Thyroid gland (tissue), 4 donors: ENCODE data around the gene FSIP1. TPM values are rescaled to one million over a fixed set of nuclear protein-coding genes. Genes with fewer than 3 reads are reported as not detected.

Experiments used
- DNase-seq, 2 donors: peaks; one replicate each; pipeline ENCODE4 v3.0.0-alpha.2; 2019
- H3K27ac ChIP-seq, 3 donors: fragments of 200-600 bp; sonication (generic); 1 replicate in 2 of 3; 2 replicates in 1 of 3; pipeline ENCODE4 v1.5.1; 2016 to 2019; ENCODE audit warnings: mild to moderate bottlenecking in 1 of 3, moderate library complexity in 1 of 3
- H3K27me3 ChIP-seq: fragments of 200-600 bp; sonication (generic); one replicate; pipeline ENCODE4 v1.5.1; 2019
- H3K36me3 ChIP-seq, 2 donors: fragments of 200-600 bp; sonication (generic); one replicate each; pipeline ENCODE4 v1.5.1; 2016 to 2019
- H3K4me1 ChIP-seq, 2 donors: fragments of 200-600 bp; sonication (generic); one replicate each; pipeline ENCODE4 v1.5.1; 2017 to 2019
- H3K4me3 ChIP-seq, 3 donors: fragments of 200-600 bp; sonication (generic); replicated peaks in 1 of 3; 1 replicate in 2 of 3; 2 replicates in 1 of 3; pipeline ENCODE4 v1.5.1; 2016; ENCODE audit warnings: mild to moderate bottlenecking in 1 of 3
- H3K9me3 ChIP-seq: fragments of 200-600 bp; sonication (generic); one replicate; pipeline ENCODE4 v1.5.1; 2017
- POLR2A ChIP-seq, 2 donors: fragments of 450-650 bp; IDR thresholded peaks; one replicate each; pipeline ENCODE4 v1.6.1; 2017; ENCODE audit warnings: antibody characterized with exemption in 2 of 2, mild to moderate bottlenecking in 2 of 2, moderate library complexity in 1 of 2
- WGBS, 2 donors: methylation state at CpG; one replicate each; pipeline ENCODE4 v1.1.5; 2017; 5-methylcytosine and 5-hydroxymethylcytosine counted together
- intact Hi-C: fragments of 100-400 bp; cut with DNase I; formaldehyde crosslinking; loops from one replicate; pipeline ENCODE4 v1.15.1; 2023
- total RNA-seq, 4 donors: library from RNA; depleted of rRNA; stranded (reverse); fragments of >200 nt; gene quantifications; one replicate each; pipeline ENCODE4 v1.2.3, GENCODE V29; 2016
- TF ChIP-seq, protein P1 (sequence below), 6 experiments: fragments of 200-600 bp in 3 of 6; fragments of 450-650 bp in 3 of 6; sonication (generic) in 3 of 6; IDR thresholded peaks; one replicate each; pipeline ENCODE4 v1.5.1; 2016 to 2019; ENCODE audit warnings: antibody characterized with exemption in 6 of 6, mild to moderate bottlenecking in 2 of 6, inconsistent platforms in 1 of 6, moderate library complexity in 1 of 6

The FSIP1 gene
- total RNA-seq, 4 donors from 2014 or later, result 0.94 to 2.5 (median 1.5) TPM

GRCh38 chr15:39657181-39657580 lies 125.5 kb downstream of the FSIP1 start:
- no peaks in the 10 kb centered on the region for H3K4me1 ChIP-seq
- H3K27me3 ChIP-seq, result no peaks in the 10 kb centered on the region
- no peaks in the 10 kb centered on the region for H3K36me3 ChIP-seq
- 81 to 87% methylated on average over 1 of the region's 1 CpG for WGBS, 2 donors
- TF ChIP-seq POLR2A (IDR thresholded peaks at IDR 0.05), result no peak
- TF ChIP-seq, protein P1, sequence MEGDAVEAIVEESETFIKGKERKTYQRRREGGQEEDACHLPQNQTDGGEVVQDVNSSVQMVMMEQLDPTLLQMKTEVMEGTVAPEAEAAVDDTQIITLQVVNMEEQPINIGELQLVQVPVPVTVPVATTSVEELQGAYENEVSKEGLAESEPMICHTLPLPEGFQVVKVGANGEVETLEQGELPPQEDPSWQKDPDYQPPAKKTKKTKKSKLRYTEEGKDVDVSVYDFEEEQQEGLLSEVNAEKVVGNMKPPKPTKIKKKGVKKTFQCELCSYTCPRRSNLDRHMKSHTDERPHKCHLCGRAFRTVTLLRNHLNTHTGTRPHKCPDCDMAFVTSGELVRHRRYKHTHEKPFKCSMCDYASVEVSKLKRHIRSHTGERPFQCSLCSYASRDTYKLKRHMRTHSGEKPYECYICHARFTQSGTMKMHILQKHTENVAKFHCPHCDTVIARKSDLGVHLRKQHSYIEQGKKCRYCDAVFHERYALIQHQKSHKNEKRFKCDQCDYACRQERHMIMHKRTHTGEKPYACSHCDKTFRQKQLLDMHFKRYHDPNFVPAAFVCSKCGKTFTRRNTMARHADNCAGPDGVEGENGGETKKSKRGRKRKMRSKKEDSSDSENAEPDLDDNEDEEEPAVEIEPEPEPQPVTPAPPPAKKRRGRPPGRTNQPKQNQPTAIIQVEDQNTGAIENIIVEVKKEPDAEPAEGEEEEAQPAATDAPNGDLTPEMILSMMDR (IDR thresholded peaks at IDR 0.05), result no peak
- H3K9me3 ChIP-seq, result no peaks in the 10 kb centered on the region
- DNase-seq, result no peak
- no peak overlapping the region for H3K4me3 ChIP-seq
- intact Hi-C loops, result no loop called here
- H3K27ac ChIP-seq, result no peak overlapping the region

DNA sequence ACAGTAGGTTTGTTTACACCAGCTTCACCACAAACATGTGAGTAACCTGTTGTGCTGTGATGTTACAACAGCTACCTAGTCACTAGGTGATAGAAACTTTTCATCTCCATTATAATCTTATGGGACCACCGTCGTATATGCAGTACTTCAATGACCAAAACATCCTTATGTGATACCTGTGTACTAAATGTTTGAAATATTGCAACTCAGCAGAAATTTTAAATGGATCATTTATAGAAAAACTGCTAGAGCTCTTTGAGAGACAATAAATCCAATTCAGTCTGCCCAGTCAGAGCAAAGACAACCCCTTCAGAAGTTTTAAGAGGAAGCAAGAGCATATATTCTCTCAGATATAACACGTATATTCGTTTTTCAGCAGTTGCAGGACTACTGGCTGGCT lies 128.3 kb downstream of the FSIP1 start:
- intact Hi-C loops, result no loop called here
- Histone ChIP-seq H3K4me3 (no peak overlapping the region), H3K4me1 (no peaks in the 10 kb centered on the region), H3K36me3 (no peaks in the 10 kb centered on the region), H3K9me3 (no peaks in the 10 kb centered on the region), H3K27me3 (no peaks in the 10 kb centered on the region), H3K27ac (no peak overlapping the region)
- DNase-seq, result no peak
- TF ChIP-seq POLR2A (IDR thresholded peaks at IDR 0.05), result no peak
- WGBS, 2 donors, result 94% methylated on average over 4 of the region's 4 CpGs

DNA sequence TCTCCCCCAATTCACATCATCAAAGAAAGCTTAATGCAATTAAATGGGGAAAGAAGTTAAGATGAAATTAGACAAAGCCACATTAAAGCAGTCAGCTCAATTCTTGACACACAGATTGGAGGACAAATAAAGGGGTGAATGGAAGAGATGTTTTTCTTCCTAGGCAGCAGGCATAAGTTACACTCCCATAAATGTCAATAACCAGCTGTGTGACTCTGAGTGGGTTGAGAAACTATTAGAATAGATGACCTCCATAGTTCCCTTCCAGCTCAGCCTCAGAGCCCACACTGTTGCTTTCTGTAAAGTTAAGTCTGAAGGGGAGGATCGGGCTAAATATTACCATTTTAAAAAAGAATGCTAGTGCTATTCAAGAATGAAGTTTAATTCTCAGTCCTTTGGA lies 130.8 kb downstream of the FSIP1 start:
- Histone ChIP-seq H3K4me3 (no peak overlapping the region), H3K36me3 (no peaks in the 10 kb centered on the region), H3K4me1 (no peaks in the 10 kb centered on the region), H3K27me3 (no peaks in the 10 kb centered on the region), H3K9me3 (no peaks in the 10 kb centered on the region), H3K27ac (no peak overlapping the region)
- no peak for DNase-seq
- 89 to 90% methylated on average over 1 of the region's 1 CpG for WGBS, 2 donors
- intact Hi-C loops, result no loop called here
- TF ChIP-seq, protein P1 (IDR thresholded peaks at IDR 0.05), result no peak
- TF ChIP-seq POLR2A (IDR thresholded peaks at IDR 0.05), result no peak

GRCh38 chr15:39651295-39651694 lies 131.3 kb downstream of the FSIP1 start:
- 90 to 93% methylated on average over 1 of the region's 1 CpG for WGBS, 2 donors
- TF ChIP-seq, protein P1 (IDR thresholded peaks at IDR 0.05), result no peak
- no peak for TF ChIP-seq POLR2A (IDR thresholded peaks at IDR 0.05)

DNA sequence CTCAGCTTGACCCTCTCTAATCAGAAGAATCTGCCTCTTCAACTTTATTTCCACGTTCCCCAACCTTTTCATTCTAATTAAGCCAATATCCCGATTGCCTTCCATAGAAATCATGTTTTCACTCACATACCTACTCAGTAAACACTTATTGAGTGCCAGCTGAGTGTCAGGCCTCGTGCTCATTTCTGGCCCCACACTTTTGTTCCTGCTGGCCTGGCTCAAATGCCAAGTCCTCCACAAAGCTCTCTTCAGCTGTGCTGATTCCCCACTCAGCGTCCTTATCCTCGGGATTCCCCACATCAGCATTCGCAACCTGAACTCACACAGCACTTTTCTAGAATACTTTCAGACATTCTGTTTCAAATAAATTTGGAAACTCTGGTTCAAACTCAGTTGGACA lies 132.9 kb downstream of the FSIP1 start:
- intact Hi-C loops, result no loop called here
- no peaks in the 10 kb centered on the region for H3K36me3 ChIP-seq
- H3K9me3 ChIP-seq, result no peaks in the 10 kb centered on the region
- TF ChIP-seq, protein P1 (IDR thresholded peaks at IDR 0.05), result no peak
- no peak for TF ChIP-seq POLR2A (IDR thresholded peaks at IDR 0.05)
- H3K4me3 ChIP-seq, result no peak overlapping the region
- H3K27ac ChIP-seq, result no peak overlapping the region
- no peaks in the 10 kb centered on the region for H3K27me3 ChIP-seq
- no peak for DNase-seq
- 70 to 71% methylated on average over 6 of the region's 6 CpGs for WGBS, 2 donors
- H3K4me1 ChIP-seq, result no peaks in the 10 kb centered on the region

More at GRCh38 chr15:39651295-39651694, 131.3 kb downstream of the FSIP1 start:
- Histone ChIP-seq H3K36me3 (no peaks in the 10 kb centered on the region), H3K9me3 (no peaks in the 10 kb centered on the region), H3K27ac (no peak overlapping the region), H3K4me1 (no peaks in the 10 kb centered on the region), H3K27me3 (no peaks in the 10 kb centered on the region), H3K4me3 (no peak overlapping the region)
- DNase-seq, result no peak
- intact Hi-C loops, result no loop called here

DNA sequence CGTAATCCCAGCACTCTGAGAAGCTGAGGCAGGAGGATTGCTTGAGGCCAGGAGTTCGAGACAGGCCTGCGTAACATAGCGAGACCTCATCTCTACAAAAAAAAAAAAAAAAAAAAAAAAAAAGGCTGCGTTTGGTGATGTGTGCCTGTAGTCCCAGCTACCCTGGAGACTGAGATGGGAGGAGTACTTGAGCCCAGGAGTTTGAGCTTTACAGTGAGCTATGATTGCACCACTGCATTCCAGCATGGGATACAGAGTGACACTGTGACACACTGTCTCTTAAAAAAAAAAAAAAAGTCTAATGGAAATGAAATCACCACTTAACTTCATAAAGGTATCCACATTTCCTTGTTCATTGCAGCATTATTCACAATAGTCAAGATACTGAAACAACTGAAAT lies 136.2 kb downstream of the FSIP1 start:
- Histone ChIP-seq H3K27me3 (no peaks in the 10 kb centered on the region), H3K36me3 (no peaks in the 10 kb centered on the region), H3K4me3 (no peak overlapping the region), H3K4me1 (no peaks in the 10 kb centered on the region), H3K9me3 (no peaks in the 10 kb centered on the region), H3K27ac (no peak overlapping the region)
- intact Hi-C loops, result no loop called here
- TF ChIP-seq POLR2A (IDR thresholded peaks at IDR 0.05), result no peak
- TF ChIP-seq, protein P1 (IDR thresholded peaks at IDR 0.05), result no peak
- 96 to 97% methylated on average over 5 of the region's 5 CpGs for WGBS, 2 donors
- DNase-seq, result no peak
